Transverse colon (tissue), 4 donors: ENCODE results near the gene GPX2. TPM values are rescaled to one million over a fixed set of nuclear protein-coding genes. Genes with fewer than 3 reads are reported as not detected.

Experiments
- DNase-seq: peaks from one replicate; pipeline ENCODE4 v3.0.0-alpha.2; 2019
- H3K27ac ChIP-seq, 4 donors: fragments of 200-600 bp; sonication (generic); 2 replicates each; pipeline ENCODE4 v1.5.1; 2016 to 2018; ENCODE audit warnings: inconsistent platforms in 4 of 4
- H3K27me3 ChIP-seq: fragments of 200-600 bp; sonication (generic); 2 replicates; pipeline ENCODE4 v1.5.1; 2017; ENCODE audit warnings: inconsistent platforms
- H3K36me3 ChIP-seq, 4 donors: fragments of 200-600 bp; sonication (generic); 2 replicates each; pipeline ENCODE4 v1.5.1; 2017 to 2019; ENCODE audit warnings: inconsistent platforms in 4 of 4
- H3K4me1 ChIP-seq, 4 donors: fragments of 200-600 bp; sonication (generic); 2 replicates each; pipeline ENCODE4 v1.5.1; 2017 to 2020; ENCODE audit warnings: inconsistent platforms in 4 of 4
- H3K4me3 ChIP-seq, 4 donors: fragments of 200-600 bp; sonication (generic); 1 replicate in 1 of 4; 2 replicates in 3 of 4; pipeline versions ENCODE4 v1.5.1 to v1.6.1; 2017 to 2019; ENCODE audit warnings: inconsistent platforms in 4 of 4
- H3K9me3 ChIP-seq, 2 donors: fragments of 200-600 bp; sonication (generic); 2 replicates each; pipeline ENCODE4 v1.5.1; 2017 to 2019; ENCODE audit warnings: inconsistent platforms in 2 of 2
- CTCF ChIP-seq, 5 experiments: fragments of 200-600 bp in 3 of 5; fragments of 450-650 bp in 2 of 5; sonication (generic) in 3 of 5; IDR thresholded peaks; 1 replicate in 2 of 5; 2 replicates in 3 of 5; pipeline ENCODE4 v1.5.1; 2016 to 2017; ENCODE audit warnings: antibody characterized with exemption in 5 of 5, inconsistent platforms in 3 of 5, mild to moderate bottlenecking in 2 of 5, moderate library complexity in 1 of 5
- EP300 ChIP-seq: sonication (generic); formaldehyde crosslinking; IDR thresholded peaks from one replicate; pipeline ENCODE4 v1.6.1; 2017; ENCODE audit warnings: antibody characterized with exemption, low read depth
- POLR2A ChIP-seq: fragments of 450-650 bp; IDR thresholded peaks from one replicate; pipeline ENCODE4 v1.6.1; 2016; ENCODE audit warnings: antibody characterized with exemption, mild to moderate bottlenecking, moderate library complexity
- POLR2AphosphoS5 ChIP-seq, 3 donors: sonication (generic); formaldehyde crosslinking; IDR thresholded peaks; one replicate each; pipeline ENCODE4 v1.6.1; 2016; ENCODE audit warnings: antibody characterized with exemption in 3 of 3
- WGBS, 2 donors: methylation state at CpG; one replicate each; pipeline ENCODE4 v1.1.5; 2018; ENCODE audit warnings: low coverage in 1 of 2; 5-methylcytosine and 5-hydroxymethylcytosine counted together
- in situ Hi-C, 4 donors: fragments of 200-750 bp; cut with MboI; loops; one replicate each; pipeline versions ENCODE4 v1.15.0 to v1.15.1; 2017; ENCODE audit warnings: low sequenced_read_pairs in 3 of 4, low pct_ligation_motif_present in 1 of 4, low pct_unique_long_range_greater_than_20kb in 1 of 4
- intact Hi-C: fragments of 100-400 bp; cut with DNase I; formaldehyde crosslinking; loops from one replicate; pipeline ENCODE4 v1.15.1; 2023; ENCODE audit warnings: low total_unique reads
- total RNA-seq, 4 donors: library from RNA; depleted of rRNA; stranded (reverse); fragments of >200 nt; gene quantifications; one replicate each; pipeline ENCODE4 v1.1.0, GENCODE V29; 2016

The GPX2 gene
- total RNA-seq, 4 donors from 2014 or later = 7.9 to 292 (median 204) TPM

GRCh38 chr14:64926398-64926995, 16.0 kb downstream of the GPX2 start:
- TF ChIP-seq POLR2AphosphoS5 (IDR thresholded peaks at IDR 0.05) (no peak), EP300 (no peak), CTCF (IDR thresholded peaks at IDR 0.05) (no peak), POLR2A (no peak)
- intact Hi-C loops = no loop called here
- H3K27me3 ChIP-seq = no peaks in the 10 kb centered on the region

DNA sequence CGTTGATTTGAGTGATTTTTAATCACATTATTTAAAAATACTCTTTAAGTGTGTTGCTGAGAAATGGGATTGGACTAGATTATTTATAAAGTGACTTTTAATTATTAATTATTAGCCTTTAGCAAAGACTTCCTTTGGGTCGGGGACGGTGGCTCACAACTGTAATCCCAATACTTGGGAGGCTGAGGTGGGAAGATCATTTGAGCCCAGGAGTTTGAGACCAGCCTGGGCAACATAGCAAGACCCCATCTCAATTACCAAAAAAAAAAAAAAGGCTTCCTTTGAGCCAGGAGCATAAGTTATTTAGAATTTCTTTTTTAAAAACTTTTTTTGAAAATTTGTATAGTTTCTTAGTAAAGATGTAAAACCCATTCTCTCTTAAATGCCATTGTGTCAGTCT, 19.5 kb downstream of the GPX2 start:
- intact Hi-C loops = no loop called here
- TF ChIP-seq POLR2AphosphoS5 (IDR thresholded peaks at IDR 0.05) = no peak
- TF ChIP-seq POLR2A = no peak
- TF ChIP-seq CTCF (IDR thresholded peaks at IDR 0.05) = no peak
- no peak for TF ChIP-seq EP300
- WGBS, 2 donors = 80 to 83% methylated on average over 2 to 3 of the region's 3 CpGs

More at GRCh38 chr14:64926398-64926995, 16.0 kb downstream of the GPX2 start:
- Histone ChIP-seq H3K4me3 (no peak overlapping the region), H3K4me1 (peaks cover 13 to 33% (median 23%) of the 10 kb centered on the region in 4 donors), H3K36me3 (peaks cover 0 to 28% (median 12%) of the 10 kb centered on the region in 4 donors), H3K27ac (no peak overlapping the region), H3K9me3 (no peaks in the 10 kb centered on the region)
- WGBS, 2 donors = 68 to 73% methylated on average over 4 of the region's 4 CpGs
- in situ Hi-C loops = no loop called here
- no peak for DNase-seq

GRCh38 chr14:64920465-64920864, 22.1 kb downstream of the GPX2 start:
- DNase-seq = no peak
- no peak overlapping the region for H3K27ac ChIP-seq
- TF ChIP-seq EP300 (no peak), CTCF (IDR thresholded peaks at IDR 0.05) (no peak), POLR2A (no peak), POLR2AphosphoS5 (IDR thresholded peaks at IDR 0.05) (no peak)
- intact Hi-C loops = no loop called here
- H3K4me3 ChIP-seq = no peak overlapping the region
- no peaks in the 10 kb centered on the region for H3K9me3 ChIP-seq
- H3K36me3 ChIP-seq = peaks cover 0 to 18% (median 8%) of the 10 kb centered on the region in 4 donors
- H3K4me1 ChIP-seq = peaks cover 4 to 32% (median 5%) of the 10 kb centered on the region in 4 donors
- in situ Hi-C loops = no loop called here
- H3K27me3 ChIP-seq = no peaks in the 10 kb centered on the region
- 72 to 95% methylated on average over 2 of the region's 2 CpGs for WGBS, 2 donors

More for the DNA sequence above, 19.5 kb downstream of the GPX2 start:
- Histone ChIP-seq H3K4me1 (peaks cover 0 to 6% (median under 1%) of the 10 kb centered on the region in 4 donors), H3K36me3 (peaks cover 0 to 28% (median 12%) of the 10 kb centered on the region in 4 donors), H3K27me3 (no peaks in the 10 kb centered on the region), H3K9me3 (no peaks in the 10 kb centered on the region), H3K27ac (no peak overlapping the region), H3K4me3 (no peak overlapping the region)
- in situ Hi-C loops = no loop called here
- no peak for DNase-seq

DNA sequence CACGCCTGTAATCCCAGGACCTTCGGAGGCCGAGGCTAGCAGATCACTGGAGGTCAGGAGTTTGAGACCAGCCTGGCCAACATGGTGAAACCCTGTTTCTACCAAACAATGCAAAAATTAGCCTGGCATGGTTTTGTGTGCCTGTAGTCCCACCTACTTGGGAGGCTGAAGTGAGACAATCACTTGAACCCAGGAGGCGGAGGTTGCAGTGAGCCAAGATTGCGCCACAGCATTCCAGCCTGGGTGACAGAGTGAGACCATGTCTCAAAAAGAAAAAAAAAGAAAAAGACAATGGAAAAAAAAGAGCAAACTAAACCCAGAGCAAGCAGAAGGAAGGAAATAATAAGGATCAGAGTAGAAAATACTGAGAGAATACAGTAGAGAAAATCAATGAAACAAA, 22.9 kb downstream of the GPX2 start:
- TF ChIP-seq POLR2A = no peak
- no peak for TF ChIP-seq EP300
- no peak for TF ChIP-seq POLR2AphosphoS5 (IDR thresholded peaks at IDR 0.05)
- no peak for TF ChIP-seq CTCF (IDR thresholded peaks at IDR 0.05)
- WGBS, 2 donors = 86 to 88% methylated on average over 3 to 5 of the region's 5 CpGs
- peaks cover 0 to 9% (median 4%) of the 10 kb centered on the region in 4 donors for H3K36me3 ChIP-seq
- no peaks in the 10 kb centered on the region for H3K27me3 ChIP-seq
- no peak overlapping the region for H3K4me3 ChIP-seq
- H3K4me1 ChIP-seq = peaks cover 7 to 38% (median 10%) of the 10 kb centered on the region in 4 donors
- in situ Hi-C loops = no loop called here
- H3K9me3 ChIP-seq = no peaks in the 10 kb centered on the region
- no peak for DNase-seq
- H3K27ac ChIP-seq = no peak overlapping the region
- intact Hi-C loops = no loop called here
